Measurements from ENCODE around the gene DENND1B.

- TF ChIP-seq CTCF (IDR thresholded peaks at IDR 0.05; ENCODE audit: poor library complexity, severe bottlenecking) (no peak), MXI1 (conservative IDR thresholded peaks at IDR 0.05; ENCODE audit: poor library complexity, severe bottlenecking) (no peak), POLR2AphosphoS5 (IDR thresholded peaks at IDR 0.05) (no peak)
Measured at GRCh38 chr1:197577580-197577979, 197.7 kb downstream of the DENND1B start.

Data from neural cell (in vitro differentiated cells).